Liver (tissue), 9 donors: ENCODE results near the gene CSMD2. TPM values are rescaled to one million over a fixed set of nuclear protein-coding genes. Genes with fewer than 3 reads are reported as not detected.

Source experiments
- DNase-seq: peaks from one replicate; pipeline ENCODE4 v3.0.0-alpha.2; 2017; ENCODE audit warnings: low spot score
- H3K27ac ChIP-seq, 2 donors: one replicate each; pipeline ENCODE4 v1.7.0; 2013; ENCODE audit warnings: inconsistent platforms in 2 of 2, low read length in 2 of 2, control low read depth in 1 of 2, low read depth in 1 of 2, mild to moderate bottlenecking in 1 of 2
- H3K27me3 ChIP-seq, 4 donors: one replicate each; pipeline versions ENCODE4 v1.6.1 to v1.7.0; 2013; ENCODE audit warnings: low read length in 3 of 4, inconsistent platforms in 1 of 4, mild to moderate bottlenecking in 1 of 4, moderate library complexity in 1 of 4; ENCODE audit not compliant: control insufficient read depth in 4 of 4, insufficient read depth in 4 of 4
- H3K36me3 ChIP-seq, 4 donors: one replicate each; pipeline versions ENCODE4 v1.6.1 to v1.7.0; 2013; ENCODE audit warnings: low read length in 3 of 4, mild to moderate bottlenecking in 3 of 4, low read depth in 1 of 4, moderate library complexity in 1 of 4; ENCODE audit not compliant: control insufficient read depth in 4 of 4, insufficient read depth in 3 of 4
- H3K4me1 ChIP-seq, 4 donors: one replicate each; pipeline versions ENCODE4 v1.6.1 to v1.7.0; 2013; ENCODE audit warnings: low read length in 3 of 4, mild to moderate bottlenecking in 3 of 4, moderate library complexity in 1 of 4; ENCODE audit not compliant: control insufficient read depth in 4 of 4, insufficient read depth in 4 of 4
- H3K4me3 ChIP-seq, 3 donors: one replicate each; pipeline versions ENCODE4 v1.6.1 to v1.7.0; 2013; ENCODE audit warnings: low read length in 3 of 3, control low read depth in 1 of 3, low read depth in 1 of 3, mild to moderate bottlenecking in 1 of 3
- H3K9ac ChIP-seq, 2 donors: one replicate each; pipeline ENCODE4 v1.7.0; 2013; ENCODE audit warnings: low read length in 2 of 2, mild to moderate bottlenecking in 2 of 2, moderate library complexity in 2 of 2, control low read depth in 1 of 2, low read depth in 1 of 2
- H3K9me3 ChIP-seq, 4 donors: one replicate each; pipeline versions ENCODE4 v1.6.1 to v1.7.0; 2013; ENCODE audit warnings: low read length in 3 of 4; ENCODE audit not compliant: control insufficient read depth in 4 of 4
- ATF3 ChIP-seq: IDR thresholded peaks from 2 replicates; pipeline ENCODE4 v1.6.1; 2016; ENCODE audit warnings: antibody characterized with exemption
- CTCF ChIP-seq: fragments of 150-350 bp; IDR thresholded peaks from 2 replicates; pipeline ENCODE4 v1.5.1; 2017; ENCODE audit warnings: improper control_type of control experiment, low read depth, low read length; ENCODE audit not compliant: missing input control
- EGR1 ChIP-seq, 2 donors: IDR thresholded peaks; 2 replicates each; pipeline ENCODE4 v1.6.1; 2016 to 2018; ENCODE audit warnings: antibody characterized with exemption in 2 of 2, low read depth in 2 of 2
- FOXA1 ChIP-seq: IDR thresholded peaks from 2 replicates; pipeline ENCODE4 v1.6.1; 2016; ENCODE audit warnings: antibody characterized with exemption
- FOXA2 ChIP-seq: IDR thresholded peaks from 2 replicates; pipeline ENCODE4 v1.6.1; 2016; ENCODE audit warnings: antibody characterized with exemption
- GABPA ChIP-seq, 2 donors: IDR thresholded peaks in 1 of 2; conservative IDR thresholded peaks in 1 of 2; 2 replicates each; pipeline ENCODE4 v1.6.1; 2016; ENCODE audit warnings: antibody characterized with exemption in 2 of 2, mild to moderate bottlenecking in 1 of 2, moderate library complexity in 1 of 2
- HNF4A ChIP-seq, 2 donors: conservative IDR thresholded peaks; 2 replicates each; pipeline ENCODE4 v1.6.1; 2016; ENCODE audit warnings: antibody characterized with exemption in 2 of 2, mild to moderate bottlenecking in 2 of 2
- HNF4G ChIP-seq: IDR thresholded peaks from 2 replicates; pipeline ENCODE4 v1.6.1; 2016; ENCODE audit warnings: antibody characterized with exemption
- JUND ChIP-seq, 2 donors: IDR thresholded peaks; 2 replicates each; pipeline ENCODE4 v1.6.1; 2016; ENCODE audit warnings: antibody characterized with exemption in 2 of 2
- NR2F2 ChIP-seq: IDR thresholded peaks from 2 replicates; pipeline ENCODE4 v1.6.1; 2016; ENCODE audit warnings: antibody characterized with exemption
- RAD21 ChIP-seq, 2 donors: IDR thresholded peaks; 2 replicates each; pipeline ENCODE4 v1.6.1; 2016; ENCODE audit warnings: antibody characterized with exemption in 2 of 2, mild to moderate bottlenecking in 2 of 2
- REST ChIP-seq: IDR thresholded peaks from 2 replicates; pipeline ENCODE4 v1.6.1; 2016; ENCODE audit warnings: antibody characterized with exemption, mild to moderate bottlenecking
- RXRA ChIP-seq, 2 donors: IDR thresholded peaks; 2 replicates each; pipeline ENCODE4 v1.6.1; 2017 to 2018; ENCODE audit warnings: antibody characterized with exemption in 2 of 2, mild to moderate bottlenecking in 1 of 2
- SP1 ChIP-seq: IDR thresholded peaks from 2 replicates; pipeline ENCODE4 v1.6.1; 2018; ENCODE audit warnings: antibody characterized with exemption, mild to moderate bottlenecking
- TAF1 ChIP-seq: conservative IDR thresholded peaks from 2 replicates; pipeline ENCODE4 v1.6.1; 2016; ENCODE audit warnings: antibody characterized with exemption, mild to moderate bottlenecking
- YY1 ChIP-seq: IDR thresholded peaks from 2 replicates; pipeline ENCODE4 v1.6.1; 2016; ENCODE audit warnings: antibody characterized with exemption, mild to moderate bottlenecking
- ZBTB33 ChIP-seq: IDR thresholded peaks from 2 replicates; pipeline ENCODE4 v1.6.1; 2016; ENCODE audit warnings: antibody characterized with exemption
- WGBS: extraction: QIAGEN DNeasy Blood & Tissue Kit; methylation state at CpG from one replicate; pipeline ENCODE4 v1.1.7; 2013; 5-methylcytosine and 5-hydroxymethylcytosine counted together
- polyA plus RNA-seq, 2 donors: library from polyadenylated mRNA; stranded (reverse) in 1 of 2; unstranded in 1 of 2; fragments of 200-250 nt in 1 of 2; fragments of >200 nt in 1 of 2; fragmentation: Nextera tagmentation in 1 of 2; extraction: Ambion mirVana in 1 of 2; gene quantifications; one replicate each; pipeline versions ENCODE4 v1.2.1 to v1.2.3, GENCODE V29; 2013 to 2015
- total RNA-seq, 2 donors: library from RNA; depleted of rRNA; stranded (reverse); fragments of >200 nt; gene quantifications; one replicate each; pipeline ENCODE4 v1.2.3, GENCODE V29; 2014
- donor health status: healthy.
- donor health status: healthy.
- donor health status: healthy.
- donor health status: healthy.
- donor health status: healthy.

CSMD2 gene
- total and polyA plus RNA-seq, 4 donors, result 0.08 to 0.09 TPM; not detected in 2

GRCh38 chr1:34127006-34128000 lies 37.7 kb downstream of the CSMD2 start (continued):
- TF ChIP-seq GABPA (IDR thresholded peaks at IDR 0.05 in 1 of 2, conservative IDR thresholded peaks at IDR 0.05 in 1 of 2), result no peak

GRCh38 chr1:34126486-34126885 lies 38.5 kb downstream of the CSMD2 start:
- DNase-seq, result no peak
- no peaks in the 10 kb centered on the region for H3K4me1 ChIP-seq
- H3K9me3 ChIP-seq, result no peaks in the 10 kb centered on the region
- H3K4me3 ChIP-seq, result no peak overlapping the region
- H3K27me3 ChIP-seq, result peaks cover 0 to 4% (median under 1%) of the 10 kb centered on the region in 4 donors
- H3K27ac ChIP-seq, result no peak overlapping the region
- WGBS, result 72% methylated on average over 6 of the region's 6 CpGs
- no peaks in the 10 kb centered on the region for H3K36me3 ChIP-seq
- H3K9ac ChIP-seq, result no peak overlapping the region
- no peak for TF ChIP-seq TAF1
- no peak for TF ChIP-seq CTCF
- TF ChIP-seq YY1, result no peak
- TF ChIP-seq ATF3, result no peak
- TF ChIP-seq JUND (IDR thresholded peaks at IDR 0.05), result no peak
- TF ChIP-seq RXRA (IDR thresholded peaks at IDR 0.05), result no peak
- no peak for TF ChIP-seq FOXA2
- TF ChIP-seq SP1, result no peak
- TF ChIP-seq HNF4G, result no peak
- TF ChIP-seq ZBTB33, result no peak
- no peak for TF ChIP-seq FOXA1
- no peak for TF ChIP-seq RAD21 (IDR thresholded peaks at IDR 0.05)
- TF ChIP-seq HNF4A (conservative IDR thresholded peaks at IDR 0.05), result no peak
- no peak for TF ChIP-seq NR2F2
- no peak for TF ChIP-seq REST
- TF ChIP-seq EGR1 (IDR thresholded peaks at IDR 0.05; ENCODE audit: low read depth in 2 of 2), result no peak
